Esophagus muscularis mucosa (tissue), 4 donors: ENCODE data around the gene PLCH1. TPM values are rescaled to one million over a fixed set of nuclear protein-coding genes. Genes with fewer than 3 reads are reported as not detected.

Experiments used
- DNase-seq: peaks from one replicate; pipeline ENCODE4 v3.0.0-alpha.2; 2017; ENCODE audit errors: extremely low spot score
- H3K27ac ChIP-seq, 4 donors: fragments of 200-600 bp; sonication (generic); replicated peaks in 1 of 4; 1 replicate in 3 of 4; 2 replicates in 1 of 4; pipeline ENCODE4 v1.5.1; 2016 to 2019; ENCODE audit warnings: mild to moderate bottlenecking in 1 of 4
- H3K27me3 ChIP-seq, 4 donors: fragments of 200-600 bp; sonication (generic); one replicate each; pipeline versions ENCODE4 v1.5.1 to v1.6.0; 2016 to 2019
- H3K36me3 ChIP-seq, 4 donors: fragments of 200-600 bp; sonication (generic); one replicate each; pipeline ENCODE4 v1.5.1; 2016 to 2019
- H3K4me1 ChIP-seq, 4 donors: fragments of 200-600 bp; sonication (generic); one replicate each; pipeline ENCODE4 v1.5.1; 2016 to 2019
- H3K4me3 ChIP-seq, 4 donors: fragments of 200-600 bp; sonication (generic); 1 replicate in 2 of 4; 2 replicates in 2 of 4; pipeline ENCODE4 v1.5.1; 2016 to 2019; ENCODE audit warnings: mild to moderate bottlenecking in 4 of 4, moderate library complexity in 1 of 4
- H3K9me3 ChIP-seq, 4 donors: fragments of 200-600 bp; sonication (generic); 1 replicate in 3 of 4; 2 replicates in 1 of 4; pipeline ENCODE4 v1.5.1; 2016 to 2019
- CTCF ChIP-seq, 3 experiments: fragments of 200-600 bp in 2 of 3; fragments of 450-650 bp in 1 of 3; sonication (generic) in 2 of 3; IDR thresholded peaks; one replicate each; pipeline ENCODE4 v1.5.1; 2017 to 2019; ENCODE audit warnings: antibody characterized with exemption in 3 of 3, mild to moderate bottlenecking in 2 of 3, moderate library complexity in 1 of 3
- EP300 ChIP-seq: sonication (generic); formaldehyde crosslinking; IDR thresholded peaks from one replicate; pipeline ENCODE4 v1.6.1; 2017; ENCODE audit warnings: antibody characterized with exemption
- POLR2A ChIP-seq: fragments of 450-650 bp; IDR thresholded peaks from one replicate; pipeline ENCODE4 v1.6.1; 2017; ENCODE audit warnings: antibody characterized with exemption, moderate library complexity, mild to moderate bottlenecking, low read depth
- POLR2AphosphoS5 ChIP-seq, 2 donors: sonication (generic); formaldehyde crosslinking; IDR thresholded peaks; one replicate each; pipeline ENCODE4 v1.6.1; 2017; ENCODE audit warnings: antibody characterized with exemption in 2 of 2
- WGBS: methylation state at CpG from one replicate; pipeline ENCODE4 v1.1.5; 2018; 5-methylcytosine and 5-hydroxymethylcytosine counted together
- intact Hi-C: fragments of 100-400 bp; cut with DNase I; formaldehyde crosslinking; loops from one replicate; pipeline ENCODE4 v1.15.1; 2023
- total RNA-seq, 4 donors: library from RNA; depleted of rRNA; stranded (reverse); fragments of >200 nt; gene quantifications; one replicate each; pipeline versions ENCODE4 v1.1.0 to v1.2.1, GENCODE V29; 2016

Gene PLCH1
- total RNA-seq, 4 donors from 2014 or later: under 0.01 to 0.52 (median 0.36) TPM

- Histone ChIP-seq H3K36me3 (peaks cover 0 to 31% (median 9%) of the 10 kb centered on the region in 4 donors), H3K4me3 (no peak overlapping the region), H3K4me1 (no peaks in the 10 kb centered on the region), H3K9me3 (no peaks in the 10 kb centered on the region), H3K27me3 (no peaks in the 10 kb centered on the region), H3K27ac (no peak overlapping the region)
- TF ChIP-seq CTCF (IDR thresholded peaks at IDR 0.05) (no peak), POLR2A (no peak), POLR2AphosphoS5 (IDR thresholded peaks at IDR 0.05) (no peak), EP300 (no peak)
- DNase-seq: no peak
- intact Hi-C loops: no loop called here
- WGBS: 84% methylated on average over 7 of the region's 7 CpGs
These were observed 12.7 kb upstream of the PLCH1 start for GRCh38 chr3:155757577-155757976.

GRCh38 chr3:155753038-155753639 lies 8.3 kb upstream of the PLCH1 start:
- DNase-seq: no peak
- no peak overlapping the region for H3K27ac ChIP-seq
- intact Hi-C loops: no loop called here
- no peaks in the 10 kb centered on the region for H3K27me3 ChIP-seq
- no peak overlapping the region for H3K4me3 ChIP-seq
- H3K36me3 ChIP-seq: peaks cover 0 to 7% (median 3%) of the 10 kb centered on the region in 4 donors
- TF ChIP-seq POLR2A (no peak), POLR2AphosphoS5 (IDR thresholded peaks at IDR 0.05) (no peak), CTCF (IDR thresholded peaks at IDR 0.05) (peak; percentile 27 to 42 (median 39)), EP300 (no peak)
- no peaks in the 10 kb centered on the region for H3K4me1 ChIP-seq
- 76% methylated on average over 11 of the region's 11 CpGs for WGBS
- H3K9me3 ChIP-seq: no peaks in the 10 kb centered on the region

GRCh38 chr3:155748611-155749365 lies 3.9 kb upstream of the PLCH1 start:
- TF ChIP-seq POLR2AphosphoS5 (IDR thresholded peaks at IDR 0.05) (no peak), POLR2A (no peak), CTCF (IDR thresholded peaks at IDR 0.05) (no peak), EP300 (no peak)
- Histone ChIP-seq H3K9me3 (no peaks in the 10 kb centered on the region), H3K4me1 (peaks cover 6 to 26% (median 24%) of the 10 kb centered on the region in 4 donors), H3K27ac (no peak overlapping the region), H3K27me3 (no peaks in the 10 kb centered on the region), H3K4me3 (no peak overlapping the region), H3K36me3 (no peaks in the 10 kb centered on the region)
- intact Hi-C loops: loop anchor here (5.0 kb wide), 1 partner anchor 124 kb away; the partner anchor contains the start of gene GMPS
- no peak for DNase-seq
- 72% methylated on average over 8 of the region's 8 CpGs for WGBS

- peaks cover 0 to 5% (median 0%) of the 10 kb centered on the region in 4 donors for H3K27me3 ChIP-seq
- peaks cover 6 to 35% (median 31%) of the 10 kb centered on the region in 4 donors for H3K4me1 ChIP-seq
- no peak for TF ChIP-seq CTCF (IDR thresholded peaks at IDR 0.05)
- TF ChIP-seq EP300: no peak
- no peak for TF ChIP-seq POLR2AphosphoS5 (IDR thresholded peaks at IDR 0.05)
- no peak for TF ChIP-seq POLR2A
- no peak for DNase-seq
- no peaks in the 10 kb centered on the region for H3K36me3 ChIP-seq
- no peak overlapping the region for H3K4me3 ChIP-seq
- H3K27ac ChIP-seq: no peak overlapping the region
- intact Hi-C loops: loop anchor here (5.0 kb wide), 1 partner anchor 124 kb away; the partner anchor contains the start of gene GMPS
- no peaks in the 10 kb centered on the region for H3K9me3 ChIP-seq
- WGBS: 79% methylated on average over 3 of the region's 3 CpGs
These were observed 3.0 kb upstream of the PLCH1 start for GRCh38 chr3:155747946-155748290.
